ENCODE data around the gene CROCC.
A peak's percentile ranks its signal among the peaks of the same experiment; 100 is the strongest.
"Not testable (repeated sequence)": the region's sequence is repeated elsewhere in the genome, so short reads cannot be mapped to it uniquely, and the experiment has no call there.

Gene CROCC, protein sequence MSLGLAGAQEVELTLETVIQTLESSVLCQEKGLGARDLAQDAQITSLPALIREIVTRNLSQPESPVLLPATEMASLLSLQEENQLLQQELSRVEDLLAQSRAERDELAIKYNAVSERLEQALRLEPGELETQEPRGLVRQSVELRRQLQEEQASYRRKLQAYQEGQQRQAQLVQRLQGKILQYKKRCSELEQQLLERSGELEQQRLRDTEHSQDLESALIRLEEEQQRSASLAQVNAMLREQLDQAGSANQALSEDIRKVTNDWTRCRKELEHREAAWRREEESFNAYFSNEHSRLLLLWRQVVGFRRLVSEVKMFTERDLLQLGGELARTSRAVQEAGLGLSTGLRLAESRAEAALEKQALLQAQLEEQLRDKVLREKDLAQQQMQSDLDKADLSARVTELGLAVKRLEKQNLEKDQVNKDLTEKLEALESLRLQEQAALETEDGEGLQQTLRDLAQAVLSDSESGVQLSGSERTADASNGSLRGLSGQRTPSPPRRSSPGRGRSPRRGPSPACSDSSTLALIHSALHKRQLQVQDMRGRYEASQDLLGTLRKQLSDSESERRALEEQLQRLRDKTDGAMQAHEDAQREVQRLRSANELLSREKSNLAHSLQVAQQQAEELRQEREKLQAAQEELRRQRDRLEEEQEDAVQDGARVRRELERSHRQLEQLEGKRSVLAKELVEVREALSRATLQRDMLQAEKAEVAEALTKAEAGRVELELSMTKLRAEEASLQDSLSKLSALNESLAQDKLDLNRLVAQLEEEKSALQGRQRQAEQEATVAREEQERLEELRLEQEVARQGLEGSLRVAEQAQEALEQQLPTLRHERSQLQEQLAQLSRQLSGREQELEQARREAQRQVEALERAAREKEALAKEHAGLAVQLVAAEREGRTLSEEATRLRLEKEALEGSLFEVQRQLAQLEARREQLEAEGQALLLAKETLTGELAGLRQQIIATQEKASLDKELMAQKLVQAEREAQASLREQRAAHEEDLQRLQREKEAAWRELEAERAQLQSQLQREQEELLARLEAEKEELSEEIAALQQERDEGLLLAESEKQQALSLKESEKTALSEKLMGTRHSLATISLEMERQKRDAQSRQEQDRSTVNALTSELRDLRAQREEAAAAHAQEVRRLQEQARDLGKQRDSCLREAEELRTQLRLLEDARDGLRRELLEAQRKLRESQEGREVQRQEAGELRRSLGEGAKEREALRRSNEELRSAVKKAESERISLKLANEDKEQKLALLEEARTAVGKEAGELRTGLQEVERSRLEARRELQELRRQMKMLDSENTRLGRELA (N-terminal part only)

GRCh38 chr1:16921391-16922185, at the start of gene CROCC:
Gene CROCC (plus strand): TSS chr1:16921931. CDS start chr1:16922019, 88 bp downstream.
- H3K9ac ChIP-seq (ENCODE audit: low read length in 2 of 2), result peak within 1 kb of the TSS in 1 of 2 donors; percentile 45
- H3K27ac ChIP-seq (ENCODE audit: low read length), result no peak within 1 kb of the TSS
- no peaks in the 10 kb centered on the region for H3K27me3 ChIP-seq (ENCODE audit: control insufficient read depth in 1 of 2, insufficient read depth in 2 of 2, low read length in 2 of 2)
- no peak within 1 kb of the TSS for H3K4me3 ChIP-seq (ENCODE audit: low read length in 2 of 2)
- peaks cover 16% of the 10 kb centered on the region for H3K4me1 ChIP-seq (ENCODE audit: control insufficient read depth, insufficient read depth, low read length)
- H3K9me3 ChIP-seq (ENCODE audit: control insufficient read depth in 2 of 2, low read length in 2 of 2), result no peaks in the 10 kb centered on the region
- peaks cover 0 to 3% of the 10 kb centered on the region in 2 donors for H3K36me3 ChIP-seq (ENCODE audit: control insufficient read depth in 2 of 2, insufficient read depth in 2 of 2, low read length in 2 of 2)

GRCh38 chr1:16872152-16873075, 49.3 kb upstream of the CROCC start:
- H3K9ac ChIP-seq (ENCODE audit: low read length in 2 of 2); H3K36me3 ChIP-seq (ENCODE audit: control insufficient read depth in 2 of 2, insufficient read depth in 2 of 2, low read length in 2 of 2); H3K27me3 ChIP-seq (ENCODE audit: control insufficient read depth in 1 of 2, insufficient read depth in 2 of 2, low read length in 2 of 2); H3K4me1 ChIP-seq (ENCODE audit: control insufficient read depth, insufficient read depth, low read length); H3K27ac ChIP-seq (ENCODE audit: low read length); H3K9me3 ChIP-seq (ENCODE audit: control insufficient read depth in 2 of 2, low read length in 2 of 2): not testable (repeated sequence)
- H3K4me3 ChIP-seq (ENCODE audit: low read length in 2 of 2), result peak overlapping the region; percentile 53 to 64

GRCh38 chr1:16873076-16873879, 48.5 kb upstream of the CROCC start:
- peak overlapping the region in 1 of 2 donors; percentile 64 for H3K4me3 ChIP-seq (ENCODE audit: low read length in 2 of 2)
- H3K27ac ChIP-seq (ENCODE audit: low read length); H3K27me3 ChIP-seq (ENCODE audit: control insufficient read depth in 1 of 2, insufficient read depth in 2 of 2, low read length in 2 of 2); H3K9ac ChIP-seq (ENCODE audit: low read length in 2 of 2); H3K4me1 ChIP-seq (ENCODE audit: control insufficient read depth, insufficient read depth, low read length); H3K36me3 ChIP-seq (ENCODE audit: control insufficient read depth in 2 of 2, insufficient read depth in 2 of 2, low read length in 2 of 2); H3K9me3 ChIP-seq (ENCODE audit: control insufficient read depth in 2 of 2, low read length in 2 of 2): not testable (repeated sequence)

DNA sequence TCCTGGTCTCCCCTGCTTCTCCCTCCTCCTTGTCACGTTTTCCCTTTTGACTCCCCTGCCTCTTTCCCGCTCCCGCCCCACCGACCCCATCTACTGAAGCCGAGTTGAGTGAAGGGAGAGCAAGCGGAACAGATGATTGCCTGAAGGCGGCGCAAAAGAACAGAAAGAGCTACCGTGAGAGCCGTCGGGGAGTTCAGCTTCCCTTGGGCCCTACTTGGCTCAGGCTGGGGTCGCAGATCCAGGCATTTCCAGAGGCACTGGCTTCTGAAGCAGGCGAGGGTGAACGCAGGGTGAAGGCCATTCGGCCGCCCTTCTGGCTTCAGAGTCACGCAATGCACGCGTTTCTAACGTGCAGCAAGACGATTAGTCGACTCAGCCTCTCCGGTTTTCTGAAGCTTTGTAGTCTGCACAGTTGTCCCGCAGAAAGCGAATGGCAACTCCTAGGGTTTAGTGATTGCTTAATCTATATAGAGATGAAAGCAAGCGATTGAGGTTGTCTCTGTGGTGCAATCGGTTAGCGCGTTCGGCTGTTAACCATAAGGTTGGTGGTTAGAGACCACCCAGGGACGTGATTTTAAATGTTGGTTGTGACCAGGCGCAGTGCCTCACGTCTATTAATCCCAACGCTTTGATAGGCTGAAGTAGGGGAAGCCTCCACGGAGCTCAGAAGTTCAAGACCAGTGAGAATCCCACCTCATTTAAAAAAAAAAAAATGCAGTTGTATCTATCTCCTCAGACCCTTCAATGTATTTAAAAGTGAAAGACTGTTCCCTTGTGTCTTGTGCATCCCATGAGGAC, 46.6 kb upstream of the CROCC start:
- H3K27ac ChIP-seq (ENCODE audit: low read length); H3K27me3 ChIP-seq (ENCODE audit: control insufficient read depth in 1 of 2, insufficient read depth in 2 of 2, low read length in 2 of 2); H3K4me3 ChIP-seq (ENCODE audit: low read length in 2 of 2); H3K4me1 ChIP-seq (ENCODE audit: control insufficient read depth, insufficient read depth, low read length); H3K36me3 ChIP-seq (ENCODE audit: control insufficient read depth in 2 of 2, insufficient read depth in 2 of 2, low read length in 2 of 2); H3K9me3 ChIP-seq (ENCODE audit: control insufficient read depth in 2 of 2, low read length in 2 of 2); H3K9ac ChIP-seq (ENCODE audit: low read length in 2 of 2): not testable (repeated sequence)

GRCh38 chr1:16881742-16882141, 40.0 kb upstream of the CROCC start:
- H3K36me3 ChIP-seq (ENCODE audit: control insufficient read depth in 2 of 2, insufficient read depth in 2 of 2, low read length in 2 of 2); H3K27ac ChIP-seq (ENCODE audit: low read length): not testable (repeated sequence)

DNA sequence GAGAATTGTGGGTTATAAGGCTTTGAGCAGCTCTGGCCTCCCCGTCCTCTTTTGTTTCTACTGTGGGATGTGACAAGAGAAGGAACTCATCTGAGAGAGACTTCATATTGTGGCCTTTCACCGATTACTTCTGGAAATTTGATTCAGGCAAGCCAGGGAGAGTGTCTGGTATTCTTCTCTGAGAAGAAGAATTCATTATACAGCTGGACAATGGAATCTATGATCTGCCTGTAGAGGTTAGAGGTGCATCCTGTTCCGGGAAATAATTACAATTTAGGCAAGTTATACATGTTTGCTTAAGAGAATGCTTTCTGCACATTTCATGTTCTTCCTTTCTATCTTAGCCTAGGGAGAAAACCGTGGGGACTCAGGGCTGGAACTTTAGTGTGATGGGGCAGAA, 38.7 kb upstream of the CROCC start:
- H3K4me1 ChIP-seq (ENCODE audit: control insufficient read depth, insufficient read depth, low read length), result no peaks in the 10 kb centered on the region
- H3K27me3 ChIP-seq (ENCODE audit: control insufficient read depth in 1 of 2, insufficient read depth in 2 of 2, low read length in 2 of 2), result peaks cover 2 to 4% of the 10 kb centered on the region in 2 donors
- no peak overlapping the region for H3K27ac ChIP-seq (ENCODE audit: low read length)
- no peak overlapping the region for H3K9ac ChIP-seq (ENCODE audit: low read length in 2 of 2)
- H3K9me3 ChIP-seq (ENCODE audit: control insufficient read depth in 2 of 2, low read length in 2 of 2), result no peaks in the 10 kb centered on the region
- H3K36me3 ChIP-seq (ENCODE audit: control insufficient read depth in 2 of 2, insufficient read depth in 2 of 2, low read length in 2 of 2), result no peaks in the 10 kb centered on the region
- no peak overlapping the region for H3K4me3 ChIP-seq (ENCODE audit: low read length in 2 of 2)

More at GRCh38 chr1:16881742-16882141, 40.0 kb upstream of the CROCC start:
- not testable (repeated sequence) for H3K27me3 ChIP-seq (ENCODE audit: control insufficient read depth in 1 of 2, insufficient read depth in 2 of 2, low read length in 2 of 2); H3K9me3 ChIP-seq (ENCODE audit: control insufficient read depth in 2 of 2, low read length in 2 of 2); H3K4me1 ChIP-seq (ENCODE audit: control insufficient read depth, insufficient read depth, low read length); H3K9ac ChIP-seq (ENCODE audit: low read length in 2 of 2); H3K4me3 ChIP-seq (ENCODE audit: low read length in 2 of 2)

GRCh38 chr1:16884487-16884886, 37.2 kb upstream of the CROCC start:
- not testable (repeated sequence) for H3K27me3 ChIP-seq (ENCODE audit: control insufficient read depth in 1 of 2, insufficient read depth in 2 of 2, low read length in 2 of 2); H3K4me1 ChIP-seq (ENCODE audit: control insufficient read depth, insufficient read depth, low read length); H3K27ac ChIP-seq (ENCODE audit: low read length); H3K9me3 ChIP-seq (ENCODE audit: control insufficient read depth in 2 of 2, low read length in 2 of 2); H3K36me3 ChIP-seq (ENCODE audit: control insufficient read depth in 2 of 2, insufficient read depth in 2 of 2, low read length in 2 of 2); H3K9ac ChIP-seq (ENCODE audit: low read length in 2 of 2); H3K4me3 ChIP-seq (ENCODE audit: low read length in 2 of 2)

GRCh38 chr1:16886860-16887605, 34.7 kb upstream of the CROCC start:
- no peaks in the 10 kb centered on the region for H3K36me3 ChIP-seq (ENCODE audit: control insufficient read depth in 2 of 2, insufficient read depth in 2 of 2, low read length in 2 of 2)
- H3K4me1 ChIP-seq (ENCODE audit: control insufficient read depth, insufficient read depth, low read length), result peaks cover 11% of the 10 kb centered on the region
- H3K9ac ChIP-seq (ENCODE audit: low read length in 2 of 2), result no peak overlapping the region
- H3K9me3 ChIP-seq (ENCODE audit: control insufficient read depth in 2 of 2, low read length in 2 of 2), result no peaks in the 10 kb centered on the region
- no peak overlapping the region for H3K4me3 ChIP-seq (ENCODE audit: low read length in 2 of 2)
- peaks cover 0 to 2% of the 10 kb centered on the region in 2 donors for H3K27me3 ChIP-seq (ENCODE audit: control insufficient read depth in 1 of 2, insufficient read depth in 2 of 2, low read length in 2 of 2)
- no peak overlapping the region for H3K27ac ChIP-seq (ENCODE audit: low read length)
